ENCODE results near the gene SCRN3. TPM values are rescaled to one million over a fixed set of nuclear protein-coding genes. Genes with fewer than 3 reads are reported as not detected.

The SCRN3 gene
- total RNA-seq, 2 experiments from 2014 or later = 7.6 to 7.9 TPM

DNA sequence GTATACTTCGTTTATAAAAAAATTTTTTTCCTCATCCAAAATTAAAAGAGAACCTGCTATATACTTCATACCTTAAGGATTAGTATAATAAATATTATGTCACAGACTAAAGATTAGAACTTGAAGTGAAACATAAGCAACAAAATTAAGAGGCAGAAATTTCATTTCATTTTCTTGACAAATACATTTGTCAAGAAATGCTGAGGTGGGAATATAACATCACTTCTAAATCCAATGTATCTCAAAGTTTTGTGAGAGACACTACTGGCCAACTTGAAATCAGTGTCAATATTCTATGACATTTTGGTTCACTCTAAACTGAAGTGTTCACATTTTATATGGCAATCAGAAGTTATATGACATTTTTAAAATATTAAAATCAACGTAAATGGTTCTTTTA lies 43.8 kb downstream of the SCRN3 start:
- ATAC-seq (ENCODE audit: poor library complexity) = no peak
- no peaks in the 10 kb centered on the region for H3K4me1 ChIP-seq (ENCODE audit: insufficient read depth, low read length)
- H3K4me3 Mint-ChIP-seq = no peak overlapping the region
- H3K9me3 ChIP-seq (ENCODE audit: control insufficient read depth in 1 of 2, insufficient read depth in 1 of 2, low read length in 2 of 2) = no peaks in the 10 kb centered on the region
- H3K36me3 Mint-ChIP-seq (ENCODE audit: low read depth) = peaks cover 77% of the 10 kb centered on the region
- H3K9me3 Mint-ChIP-seq = no peaks in the 10 kb centered on the region
- no peaks in the 10 kb centered on the region for H3K27me3 Mint-ChIP-seq
- H3K36me3 ChIP-seq (ENCODE audit: insufficient read depth, low read length) = peaks cover 66% of the 10 kb centered on the region
- intact Hi-C loops (cut with DNase I, micrococcal nuclease) = no loop called here
- no peak overlapping the region for H3K4me3 ChIP-seq (ENCODE audit: low read length)
- ChIA-PET POLR2A (no interaction called here), CTCF (no interaction called here)
- H3K4me1 Mint-ChIP-seq (ENCODE audit: low read depth) = no peaks in the 10 kb centered on the region
- no peaks in the 10 kb centered on the region for H3K27me3 ChIP-seq (ENCODE audit: control insufficient read depth in 1 of 2, insufficient read depth in 2 of 2, low read length in 2 of 2)
- TF ChIP-seq, protein P1, sequence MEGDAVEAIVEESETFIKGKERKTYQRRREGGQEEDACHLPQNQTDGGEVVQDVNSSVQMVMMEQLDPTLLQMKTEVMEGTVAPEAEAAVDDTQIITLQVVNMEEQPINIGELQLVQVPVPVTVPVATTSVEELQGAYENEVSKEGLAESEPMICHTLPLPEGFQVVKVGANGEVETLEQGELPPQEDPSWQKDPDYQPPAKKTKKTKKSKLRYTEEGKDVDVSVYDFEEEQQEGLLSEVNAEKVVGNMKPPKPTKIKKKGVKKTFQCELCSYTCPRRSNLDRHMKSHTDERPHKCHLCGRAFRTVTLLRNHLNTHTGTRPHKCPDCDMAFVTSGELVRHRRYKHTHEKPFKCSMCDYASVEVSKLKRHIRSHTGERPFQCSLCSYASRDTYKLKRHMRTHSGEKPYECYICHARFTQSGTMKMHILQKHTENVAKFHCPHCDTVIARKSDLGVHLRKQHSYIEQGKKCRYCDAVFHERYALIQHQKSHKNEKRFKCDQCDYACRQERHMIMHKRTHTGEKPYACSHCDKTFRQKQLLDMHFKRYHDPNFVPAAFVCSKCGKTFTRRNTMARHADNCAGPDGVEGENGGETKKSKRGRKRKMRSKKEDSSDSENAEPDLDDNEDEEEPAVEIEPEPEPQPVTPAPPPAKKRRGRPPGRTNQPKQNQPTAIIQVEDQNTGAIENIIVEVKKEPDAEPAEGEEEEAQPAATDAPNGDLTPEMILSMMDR (IDR thresholded peaks at IDR 0.05) = no peak
- no peak for DNase-seq
- no peak overlapping the region for H3K27ac Mint-ChIP-seq
- no peak overlapping the region for H3K27ac ChIP-seq (ENCODE audit: low read depth in 1 of 2, low read length in 2 of 2)

DNA sequence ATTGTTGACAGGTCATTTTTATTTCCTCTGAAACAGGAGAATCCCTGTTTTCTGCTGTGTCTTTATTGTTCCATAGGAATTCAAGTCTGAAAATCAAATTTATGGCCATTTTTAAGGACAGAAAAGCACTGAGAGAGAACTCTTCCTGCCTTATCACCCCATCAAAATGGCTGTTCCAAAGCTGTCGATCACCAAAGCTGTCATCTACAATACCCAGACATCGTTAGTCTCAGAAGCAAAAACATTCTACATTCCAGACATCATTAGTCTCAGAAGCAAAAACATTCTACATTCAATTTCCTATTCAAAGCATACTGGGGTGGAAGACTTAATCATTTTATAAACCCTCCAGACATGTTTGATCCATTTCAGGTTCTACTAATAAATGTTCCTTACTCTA lies 44.4 kb downstream of the SCRN3 start:
- H3K4me1 ChIP-seq (ENCODE audit: insufficient read depth, low read length) = no peaks in the 10 kb centered on the region
- H3K36me3 ChIP-seq (ENCODE audit: insufficient read depth, low read length) = peaks cover 72% of the 10 kb centered on the region
- H3K9me3 ChIP-seq (ENCODE audit: control insufficient read depth in 1 of 2, insufficient read depth in 1 of 2, low read length in 2 of 2) = no peaks in the 10 kb centered on the region
- no peak overlapping the region for H3K27ac ChIP-seq (ENCODE audit: low read depth in 1 of 2, low read length in 2 of 2)
- peaks cover 77% of the 10 kb centered on the region for H3K36me3 Mint-ChIP-seq (ENCODE audit: low read depth)
- H3K27me3 Mint-ChIP-seq = no peaks in the 10 kb centered on the region
- no peaks in the 10 kb centered on the region for H3K27me3 ChIP-seq (ENCODE audit: control insufficient read depth in 1 of 2, insufficient read depth in 2 of 2, low read length in 2 of 2)
- H3K4me3 ChIP-seq (ENCODE audit: low read length) = no peak overlapping the region
- ATAC-seq (ENCODE audit: poor library complexity) (no peak), DNase-seq (no peak)
- CTCF ChIA-PET = no interaction called here
- POLR2A ChIA-PET = no interaction called here
- H3K4me1 Mint-ChIP-seq (ENCODE audit: low read depth) = no peaks in the 10 kb centered on the region
- intact Hi-C loops (cut with DNase I, micrococcal nuclease) = loop anchor here in 1 of 2 experiments (10.0 kb wide), 1 partner anchor 1035 kb away; no protein-coding TSS in a partner anchor
- no peak overlapping the region for H3K4me3 Mint-ChIP-seq
- TF ChIP-seq, protein P1 (IDR thresholded peaks at IDR 0.05) = no peak
- H3K9me3 Mint-ChIP-seq = no peaks in the 10 kb centered on the region
- H3K27ac Mint-ChIP-seq = no peak overlapping the region

DNA sequence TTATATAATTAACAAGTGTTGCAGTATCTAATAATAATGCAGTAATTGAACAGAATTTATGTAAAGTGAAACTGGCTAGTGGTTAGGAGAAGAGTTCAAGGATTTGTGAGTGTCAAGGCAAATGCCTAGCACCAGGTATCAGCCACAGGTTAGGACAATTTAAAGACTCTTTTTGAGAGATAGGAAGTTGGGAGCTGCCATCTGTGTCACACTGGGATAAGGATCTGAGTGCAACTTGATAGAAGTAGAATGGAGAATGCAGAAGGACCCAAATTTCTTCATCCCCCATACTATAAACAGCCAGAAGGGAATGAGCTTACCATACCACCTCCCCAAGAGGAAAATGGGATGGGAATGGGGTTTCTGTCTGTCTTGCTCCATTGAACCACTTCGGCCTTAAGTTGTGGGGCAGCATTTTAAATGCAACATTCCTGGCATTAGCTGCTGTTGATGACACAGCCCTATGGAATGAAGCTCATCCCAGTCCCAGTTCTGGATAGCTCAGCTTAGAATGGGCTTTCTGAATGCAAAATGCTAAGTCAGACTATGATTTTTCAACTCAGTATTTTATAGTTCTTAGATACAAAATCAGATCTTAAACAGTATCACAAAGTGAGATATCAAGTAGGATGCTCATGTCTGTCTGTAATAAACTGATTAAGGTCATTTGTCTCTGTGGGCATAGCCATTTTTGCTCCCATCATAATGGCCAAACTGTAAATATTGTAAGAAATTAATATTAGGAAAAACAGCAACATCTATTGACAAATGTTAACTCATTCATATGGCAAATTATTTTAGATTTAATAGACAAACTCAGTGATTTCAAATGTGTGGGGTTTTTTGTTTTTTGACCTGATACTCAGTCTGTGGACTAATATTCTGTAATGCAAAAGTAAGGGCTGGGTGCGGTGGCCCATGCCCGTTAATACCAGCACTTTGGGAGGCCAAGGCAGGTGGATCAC lies 47.3 kb downstream of the SCRN3 start:
- Mint-ChIP-seq H3K4me3 (no peak overlapping the region), H3K36me3 (ENCODE audit: low read depth) (peaks cover 78% of the 10 kb centered on the region), H3K9me3 (no peaks in the 10 kb centered on the region), H3K27ac (no peak overlapping the region), H3K27me3 (no peaks in the 10 kb centered on the region), H3K4me1 (ENCODE audit: low read depth) (no peaks in the 10 kb centered on the region)
- ATAC-seq (ENCODE audit: poor library complexity) = no peak
- H3K9me3 ChIP-seq (ENCODE audit: control insufficient read depth in 1 of 2, insufficient read depth in 1 of 2, low read length in 2 of 2) = no peaks in the 10 kb centered on the region
- H3K27me3 ChIP-seq (ENCODE audit: control insufficient read depth in 1 of 2, insufficient read depth in 2 of 2, low read length in 2 of 2) = no peaks in the 10 kb centered on the region
- ChIA-PET CTCF (no interaction called here), POLR2A (no interaction called here)
- intact Hi-C loops (cut with DNase I, micrococcal nuclease) = loop anchor here in 1 of 2 experiments (10.0 kb wide), 1 partner anchor 1038 kb away; no protein-coding TSS in a partner anchor
- peaks cover 73% of the 10 kb centered on the region for H3K36me3 ChIP-seq (ENCODE audit: insufficient read depth, low read length)
- DNase-seq = no peak
- TF ChIP-seq, protein P1 (IDR thresholded peaks at IDR 0.05) = no peak
- no peak overlapping the region for H3K4me3 ChIP-seq (ENCODE audit: low read length)
- H3K27ac ChIP-seq (ENCODE audit: low read depth in 1 of 2, low read length in 2 of 2) = no peak overlapping the region
- no peaks in the 10 kb centered on the region for H3K4me1 ChIP-seq (ENCODE audit: insufficient read depth, low read length)
